ENCODE measurements around the gene SMYD5. TPM values are rescaled to one million over a fixed set of nuclear protein-coding genes. Genes with fewer than 3 reads are reported as not detected.

The SMYD5 gene
- total RNA-seq, 1 donor from 2014 or later: 13.3 TPM

DNA sequence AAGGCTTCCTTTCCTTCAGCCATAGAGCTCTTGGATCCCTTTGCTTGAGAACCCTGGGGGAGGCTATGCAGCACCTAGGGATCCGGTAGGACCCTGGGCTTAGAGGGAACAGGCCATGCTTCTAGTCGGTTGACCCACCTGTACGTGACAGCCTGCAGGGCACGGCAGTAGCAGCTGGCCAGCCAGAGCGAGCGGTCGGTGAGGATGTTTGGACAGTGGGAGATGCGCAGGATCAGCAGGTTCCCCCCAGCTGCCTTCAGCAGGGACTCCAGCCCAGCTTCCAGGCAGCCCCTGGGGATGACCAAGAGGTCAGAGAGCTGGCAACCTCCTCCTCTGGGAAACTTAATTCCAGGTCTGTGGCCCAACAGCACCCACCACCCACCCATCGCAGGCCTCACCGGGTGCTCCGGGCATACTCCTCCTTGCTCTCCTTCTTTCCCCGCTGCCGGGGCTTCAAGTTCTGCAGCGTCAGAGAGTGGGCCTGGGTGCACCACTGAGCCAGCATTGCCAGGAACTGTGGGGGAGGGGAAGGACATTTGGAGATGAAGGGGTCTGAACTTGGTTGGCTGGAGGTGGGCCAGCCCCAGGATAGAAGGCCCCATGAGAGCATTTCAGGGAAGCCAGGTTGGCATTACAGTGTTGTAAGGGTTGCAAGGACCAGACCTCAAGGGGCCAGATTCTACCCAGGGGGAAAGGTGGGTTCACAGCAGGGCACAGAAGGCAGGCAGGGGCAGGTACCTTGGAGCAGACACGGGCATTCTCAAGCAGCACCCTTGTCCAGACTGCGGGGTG, 49.7 kb downstream of the SMYD5 start:
- no peaks in the 10 kb centered on the region for H3K9me3 ChIP-seq
- ATAC-seq (no peak), DNase-seq (no peak)
- no peak overlapping the region for H3K4me3 ChIP-seq
- TF ChIP-seq, protein P1, sequence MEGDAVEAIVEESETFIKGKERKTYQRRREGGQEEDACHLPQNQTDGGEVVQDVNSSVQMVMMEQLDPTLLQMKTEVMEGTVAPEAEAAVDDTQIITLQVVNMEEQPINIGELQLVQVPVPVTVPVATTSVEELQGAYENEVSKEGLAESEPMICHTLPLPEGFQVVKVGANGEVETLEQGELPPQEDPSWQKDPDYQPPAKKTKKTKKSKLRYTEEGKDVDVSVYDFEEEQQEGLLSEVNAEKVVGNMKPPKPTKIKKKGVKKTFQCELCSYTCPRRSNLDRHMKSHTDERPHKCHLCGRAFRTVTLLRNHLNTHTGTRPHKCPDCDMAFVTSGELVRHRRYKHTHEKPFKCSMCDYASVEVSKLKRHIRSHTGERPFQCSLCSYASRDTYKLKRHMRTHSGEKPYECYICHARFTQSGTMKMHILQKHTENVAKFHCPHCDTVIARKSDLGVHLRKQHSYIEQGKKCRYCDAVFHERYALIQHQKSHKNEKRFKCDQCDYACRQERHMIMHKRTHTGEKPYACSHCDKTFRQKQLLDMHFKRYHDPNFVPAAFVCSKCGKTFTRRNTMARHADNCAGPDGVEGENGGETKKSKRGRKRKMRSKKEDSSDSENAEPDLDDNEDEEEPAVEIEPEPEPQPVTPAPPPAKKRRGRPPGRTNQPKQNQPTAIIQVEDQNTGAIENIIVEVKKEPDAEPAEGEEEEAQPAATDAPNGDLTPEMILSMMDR (IDR thresholded peaks at IDR 0.05): no peak
- no peak overlapping the region for H3K27ac ChIP-seq
- intact Hi-C loops (cut with DNase I): no loop called here
- H3K36me3 ChIP-seq: no peaks in the 10 kb centered on the region
- H3K4me1 ChIP-seq: no peaks in the 10 kb centered on the region
- H3K27me3 ChIP-seq (ENCODE audit: low read depth): peaks cover 28% of the 10 kb centered on the region

DNA sequence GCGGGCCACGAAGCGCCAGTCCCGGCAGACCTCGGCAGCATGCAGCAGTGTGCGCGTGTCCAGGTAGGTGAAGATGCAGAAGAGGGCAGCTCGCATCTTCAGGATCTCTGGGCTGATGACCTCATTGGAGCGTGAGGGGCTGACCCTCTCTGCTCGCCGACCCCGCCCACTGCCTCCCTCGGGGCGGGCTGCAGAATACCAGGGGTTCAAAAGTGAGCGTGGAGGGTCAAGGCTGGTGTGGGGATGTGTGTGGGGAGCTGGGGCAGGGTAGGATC, 50.2 kb downstream of the SMYD5 start:
- Histone ChIP-seq H3K27ac (no peak overlapping the region), H3K9me3 (no peaks in the 10 kb centered on the region), H3K27me3 (ENCODE audit: low read depth) (peaks cover 32% of the 10 kb centered on the region), H3K4me1 (no peaks in the 10 kb centered on the region), H3K4me3 (no peak overlapping the region), H3K36me3 (no peaks in the 10 kb centered on the region)
- intact Hi-C loops (cut with DNase I): no loop called here
- ATAC-seq: no peak
- TF ChIP-seq, protein P1 (IDR thresholded peaks at IDR 0.05): no peak
- DNase-seq: no peak

DNA sequence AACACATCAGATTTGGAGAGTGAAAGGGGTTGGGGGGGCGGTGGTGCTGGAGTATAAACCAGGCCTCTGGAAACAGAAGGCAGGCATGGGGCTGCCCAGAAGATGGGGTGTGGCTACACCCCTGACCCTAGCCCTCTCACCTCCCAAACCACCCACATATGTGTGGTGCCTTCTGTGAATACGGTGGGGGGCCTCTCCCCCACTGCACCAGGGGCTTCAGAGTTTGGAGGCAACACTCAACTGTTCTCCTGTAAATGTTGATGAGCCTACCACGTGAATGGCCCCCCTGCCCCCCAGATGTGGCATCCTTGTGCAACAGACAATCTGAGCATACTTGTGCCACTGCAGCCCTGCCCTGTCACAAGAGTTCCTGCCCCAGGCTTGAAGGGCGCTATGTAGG, 50.7 kb downstream of the SMYD5 start:
- no peak overlapping the region for H3K27ac ChIP-seq
- no peak for ATAC-seq
- H3K36me3 ChIP-seq: no peaks in the 10 kb centered on the region
- intact Hi-C loops (cut with DNase I): no loop called here
- H3K4me3 ChIP-seq: no peak overlapping the region
- H3K9me3 ChIP-seq: no peaks in the 10 kb centered on the region
- H3K27me3 ChIP-seq (ENCODE audit: low read depth): peaks cover 32% of the 10 kb centered on the region
- no peaks in the 10 kb centered on the region for H3K4me1 ChIP-seq
- TF ChIP-seq, protein P1 (IDR thresholded peaks at IDR 0.05): no peak
- no peak for DNase-seq

DNA sequence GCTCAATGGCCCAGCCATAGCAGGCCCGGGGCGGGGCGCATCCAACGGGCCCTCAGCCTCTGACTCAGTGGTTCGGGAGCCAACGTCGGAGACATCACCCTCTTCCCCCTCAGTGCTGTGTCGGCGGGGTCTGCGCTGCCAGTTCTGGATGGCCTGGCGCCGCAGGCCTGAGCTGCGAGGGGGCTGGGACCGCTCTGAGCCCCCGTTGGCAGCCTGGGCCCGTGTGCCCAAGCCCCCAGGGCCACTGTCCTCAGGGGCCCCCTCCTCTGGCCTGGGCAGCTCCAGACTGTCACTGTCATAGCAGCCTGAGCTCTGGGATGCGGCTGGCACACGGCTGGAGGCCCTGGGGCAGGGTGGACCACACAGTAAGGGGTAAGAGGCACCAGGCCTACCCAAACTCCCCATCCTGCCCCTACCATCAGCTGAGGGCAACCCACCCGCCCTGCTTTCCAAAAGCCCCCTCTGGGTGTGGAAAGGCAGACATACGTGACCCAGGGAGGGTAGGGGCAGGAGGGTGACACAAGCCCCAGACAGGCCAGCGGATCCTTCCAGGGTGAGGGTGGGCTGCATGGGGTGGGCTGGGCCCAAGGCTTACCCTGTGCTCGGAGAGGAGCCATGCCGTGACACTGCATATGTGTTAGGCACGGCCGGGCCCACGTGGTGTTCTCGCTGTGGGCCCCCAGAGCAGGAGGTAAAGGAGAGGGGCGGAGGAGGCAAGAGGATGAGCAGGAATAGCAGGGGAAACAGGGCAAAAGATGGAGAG, 51.4 kb downstream of the SMYD5 start:
- intact Hi-C loops (cut with DNase I): no loop called here
- ATAC-seq: no peak
- Histone ChIP-seq H3K4me1 (no peaks in the 10 kb centered on the region), H3K27ac (no peak overlapping the region), H3K4me3 (no peak overlapping the region), H3K36me3 (no peaks in the 10 kb centered on the region), H3K27me3 (ENCODE audit: low read depth) (peaks cover 32% of the 10 kb centered on the region), H3K9me3 (no peaks in the 10 kb centered on the region)
- TF ChIP-seq, protein P1 (IDR thresholded peaks at IDR 0.05): no peak
- no peak for DNase-seq

- Histone ChIP-seq H3K27me3 (ENCODE audit: low read depth) (peaks cover 39% of the 10 kb centered on the region), H3K9me3 (no peaks in the 10 kb centered on the region), H3K36me3 (no peaks in the 10 kb centered on the region), H3K4me3 (no peak overlapping the region), H3K27ac (no peak overlapping the region), H3K4me1 (no peaks in the 10 kb centered on the region)
- intact Hi-C loops (cut with DNase I): no loop called here
- TF ChIP-seq, protein P1 (IDR thresholded peaks at IDR 0.05): no peak
- ATAC-seq (no peak), DNase-seq (no peak)
Measured at GRCh38 chr2:73266061-73266901, 52.2 kb downstream of the SMYD5 start.

All from lower lobe of right lung (tissue), 2 donors.